Non-pigmented ciliary epithelial cell (primary cell): ENCODE results near the gene OSTN.
"Not testable (repeated sequence)": the region's sequence is repeated elsewhere in the genome, so short reads cannot be mapped to it uniquely, and the experiment has no call there.

Experiments
- DNase-seq: peaks from one replicate; pipeline ENCODE4 v3.0.0-alpha.2; 2010; ENCODE audit warnings: low read depth

Gene OSTN

GRCh38 chr3:191235331-191236314, 36.6 kb downstream of the OSTN start:
- DNase-seq = no peak

DNA sequence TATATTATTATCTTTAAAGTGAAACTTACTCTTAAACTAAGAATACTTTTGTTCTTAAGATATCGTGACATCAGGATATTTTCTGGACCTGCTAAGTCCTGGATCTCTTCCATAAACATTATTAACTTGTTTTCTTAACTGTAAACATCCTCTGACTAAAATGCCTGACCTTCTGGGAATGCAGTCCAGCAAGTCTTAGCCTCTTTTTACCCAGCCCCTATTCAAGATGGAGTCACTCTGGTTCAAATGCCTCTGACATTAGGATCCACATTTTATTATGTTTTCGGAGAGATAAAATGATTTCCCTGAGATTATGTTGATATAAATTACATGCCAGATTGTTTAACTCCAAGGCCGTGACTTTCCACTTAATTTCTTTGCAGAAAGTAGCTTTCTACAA, 37.6 kb downstream of the OSTN start:
- no peak for DNase-seq

- no peak for DNase-seq
These were observed 38.2 kb downstream of the OSTN start for GRCh38 chr3:191237047-191237882.

DNA sequence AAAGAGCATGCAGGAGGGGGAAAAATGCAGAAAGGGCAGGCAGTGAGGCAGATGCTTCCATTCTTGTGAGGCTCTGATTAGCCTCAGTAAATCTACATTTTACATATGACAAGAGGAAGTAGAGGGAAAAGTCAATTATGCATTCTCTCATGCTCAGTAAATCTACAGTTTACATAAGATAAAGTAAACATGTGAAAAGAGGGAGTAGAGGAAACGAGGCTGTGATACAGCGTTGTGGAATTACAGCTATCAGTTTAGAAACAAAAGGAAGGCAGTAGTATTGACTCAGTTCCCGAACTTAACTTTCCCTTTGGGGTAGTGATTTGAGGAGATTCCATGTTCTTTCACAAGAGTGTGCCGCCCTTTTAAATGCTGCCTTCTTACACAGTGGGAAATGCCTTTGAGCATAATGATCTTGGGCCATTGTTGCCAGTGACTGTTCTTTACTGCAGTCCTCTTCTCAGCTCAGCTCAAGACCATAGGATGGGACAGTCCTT, 39.3 kb downstream of the OSTN start:
- DNase-seq = peak; percentile 47

GRCh38 chr3:191239407-191240031, 40.5 kb downstream of the OSTN start:
- no peak for DNase-seq

DNA sequence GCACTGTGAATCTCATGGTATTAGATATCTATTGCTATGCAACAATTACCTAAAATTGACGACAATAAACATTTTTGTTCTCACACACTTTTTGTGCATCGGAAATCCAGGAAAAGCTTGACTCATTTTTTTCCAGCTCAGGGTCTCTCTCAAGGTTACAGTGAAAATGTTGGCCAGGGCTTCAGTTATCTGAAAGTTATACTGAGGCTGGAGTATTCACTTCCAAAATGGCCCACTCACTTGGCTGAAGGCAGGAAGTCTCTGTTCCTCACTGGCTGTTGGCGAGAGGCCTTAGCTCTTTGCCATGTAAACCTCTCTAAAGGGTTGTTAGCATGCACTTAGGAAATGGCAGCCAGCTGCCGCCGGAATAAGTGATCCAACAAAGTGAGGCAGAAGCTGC, 41.4 kb downstream of the OSTN start:
- no peak for DNase-seq

DNA sequence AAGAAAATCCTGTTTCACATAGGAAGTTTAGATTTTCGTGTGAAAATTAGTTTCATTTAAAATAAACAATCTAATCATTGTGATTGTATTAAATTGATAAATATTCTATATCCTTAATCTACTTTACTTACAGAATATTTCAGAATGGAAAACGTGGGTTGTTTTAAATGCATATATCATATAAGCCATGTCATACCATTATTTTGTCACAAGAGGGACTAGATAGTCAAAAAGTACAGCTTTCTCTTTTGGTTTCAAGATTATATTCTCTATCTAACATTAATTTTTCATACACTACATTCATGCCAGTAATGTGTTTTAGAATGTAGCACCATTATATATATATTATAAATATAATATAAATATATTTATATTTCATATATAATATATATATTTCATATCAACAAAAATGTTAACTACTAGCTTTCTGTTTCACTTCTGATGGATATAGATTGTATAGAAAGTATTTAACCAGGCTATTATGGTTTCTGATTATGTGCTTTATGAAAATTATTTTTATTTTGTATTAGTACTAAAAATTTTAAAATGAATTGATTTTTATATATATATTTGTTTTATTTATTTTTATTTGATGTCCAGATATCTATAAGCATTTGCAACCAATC, 45.3 kb downstream of the OSTN start:
- DNase-seq = no peak

DNA sequence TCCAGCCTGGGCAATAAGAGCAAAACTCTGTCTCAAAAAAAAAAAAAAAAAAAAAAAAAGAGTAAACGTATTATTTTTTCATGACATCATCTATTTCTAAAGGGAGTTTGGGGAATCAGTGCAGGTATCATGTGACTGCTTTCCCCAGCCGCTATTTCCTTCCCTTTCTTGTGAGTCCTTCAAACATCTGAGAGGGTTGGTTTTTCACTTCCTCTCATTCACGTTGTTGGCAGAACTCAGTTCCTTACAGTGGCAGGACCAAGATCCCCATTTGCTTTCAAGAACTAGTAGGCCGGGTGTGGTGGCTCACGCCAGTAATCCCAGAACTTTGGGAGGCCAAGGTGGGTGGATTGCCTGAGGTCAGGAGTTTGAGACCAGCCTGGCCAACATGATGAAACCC, 47.0 kb downstream of the OSTN start:
- not testable (repeated sequence) for DNase-seq

DNA sequence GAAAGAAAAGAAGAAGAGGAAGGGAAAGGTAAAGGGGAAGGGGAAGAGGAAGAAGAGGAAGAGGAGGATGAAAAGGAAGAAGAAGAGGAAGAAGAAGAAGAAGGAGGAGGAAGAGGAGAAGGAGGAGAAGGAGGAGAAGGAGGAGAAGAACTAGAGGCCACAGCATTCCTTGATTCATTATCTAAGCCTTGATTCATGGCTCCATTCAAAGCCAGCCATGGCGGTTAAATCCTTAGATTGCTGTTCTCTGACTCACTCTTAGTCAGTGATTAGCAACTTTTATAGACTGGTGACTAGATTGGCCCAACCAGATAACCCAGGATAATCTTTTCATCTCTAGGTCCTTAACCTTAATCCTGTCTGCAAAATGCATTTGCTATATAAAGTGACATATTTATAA, 47.6 kb downstream of the OSTN start:
- peak; percentile 57 for DNase-seq

- DNase-seq = no peak
These were observed 54.2 kb downstream of the OSTN start for GRCh38 chr3:191253089-191253799.

DNA sequence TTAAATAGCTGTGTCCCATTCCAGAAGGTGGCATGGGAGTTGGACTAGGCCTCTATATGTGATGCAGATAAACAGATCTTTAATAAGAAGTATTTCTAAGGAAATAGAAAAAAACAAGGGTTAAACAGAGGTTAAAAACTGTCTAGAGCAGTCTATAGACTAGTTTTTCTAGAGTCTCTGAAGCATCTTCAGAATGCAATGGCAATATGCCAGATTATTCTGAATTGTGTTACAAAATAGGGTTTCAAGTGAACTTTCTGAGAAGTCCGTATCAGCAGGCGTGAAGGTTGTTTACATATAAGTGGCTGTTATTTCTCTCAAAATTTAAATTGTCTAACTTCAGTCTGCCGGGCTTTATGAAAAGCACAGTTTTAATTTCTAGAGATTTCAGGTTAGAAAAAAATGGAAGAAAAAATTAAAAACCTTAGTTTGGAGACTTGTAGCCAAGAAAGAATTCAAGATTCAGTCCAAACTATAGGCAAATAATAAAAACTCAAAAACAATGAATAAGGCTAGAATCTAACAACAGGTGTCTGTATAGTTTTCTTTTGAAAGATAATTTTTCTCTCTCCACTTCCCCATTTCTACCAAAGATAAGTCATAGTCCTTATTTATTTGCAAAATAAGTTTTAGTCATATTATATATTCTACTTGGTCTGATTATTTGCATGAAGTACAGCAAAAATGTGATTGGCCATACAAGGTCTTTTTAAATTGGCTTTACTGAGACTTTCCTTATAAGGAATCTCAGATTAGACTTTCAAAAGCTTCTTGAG, 55.2 kb downstream of the OSTN start:
- DNase-seq = no peak

- DNase-seq = no peak
These were observed 56.1 kb downstream of the OSTN start for GRCh38 chr3:191255156-191255555.

DNA sequence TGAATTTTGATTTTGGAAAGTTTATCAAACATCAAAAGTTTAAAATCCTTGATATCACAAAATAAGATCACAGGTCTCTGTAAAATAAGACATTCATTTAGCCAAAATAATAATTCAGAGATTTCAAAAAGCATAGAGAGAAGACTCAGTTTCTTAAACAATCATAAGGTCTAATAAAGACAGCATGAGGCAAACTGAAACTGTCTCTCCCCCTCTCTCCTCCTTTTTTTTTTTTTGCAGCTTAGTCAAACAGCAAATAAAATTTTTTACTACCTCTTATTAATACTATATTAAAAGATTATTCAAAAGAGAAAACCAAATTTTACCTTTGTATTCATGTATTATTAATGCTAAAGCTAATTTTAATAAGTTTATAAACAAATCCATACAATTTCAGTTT, 57.4 kb downstream of the OSTN start:
- no peak for DNase-seq

DNA sequence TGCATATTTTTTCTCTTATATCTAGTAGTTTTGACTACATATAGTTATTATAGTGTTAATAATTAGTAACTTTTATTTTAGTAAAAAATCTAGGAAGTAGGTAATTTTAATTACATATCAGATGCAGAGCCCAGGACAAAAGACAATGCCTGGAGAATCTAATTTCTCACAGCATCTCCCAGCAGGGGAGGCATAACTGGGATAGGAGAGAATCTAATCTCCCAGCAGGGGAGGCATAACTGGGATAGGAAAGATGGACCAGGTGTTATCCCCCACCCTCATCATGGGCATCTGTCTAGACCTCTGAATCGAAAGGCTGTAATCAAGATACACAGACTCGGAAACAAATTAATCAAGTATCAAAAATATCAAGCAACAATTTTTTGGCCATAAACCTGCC, 58.2 kb downstream of the OSTN start:
- DNase-seq = no peak

GRCh38 chr3:191259486-191259885, 60.4 kb downstream of the OSTN start:
- DNase-seq = no peak

DNA sequence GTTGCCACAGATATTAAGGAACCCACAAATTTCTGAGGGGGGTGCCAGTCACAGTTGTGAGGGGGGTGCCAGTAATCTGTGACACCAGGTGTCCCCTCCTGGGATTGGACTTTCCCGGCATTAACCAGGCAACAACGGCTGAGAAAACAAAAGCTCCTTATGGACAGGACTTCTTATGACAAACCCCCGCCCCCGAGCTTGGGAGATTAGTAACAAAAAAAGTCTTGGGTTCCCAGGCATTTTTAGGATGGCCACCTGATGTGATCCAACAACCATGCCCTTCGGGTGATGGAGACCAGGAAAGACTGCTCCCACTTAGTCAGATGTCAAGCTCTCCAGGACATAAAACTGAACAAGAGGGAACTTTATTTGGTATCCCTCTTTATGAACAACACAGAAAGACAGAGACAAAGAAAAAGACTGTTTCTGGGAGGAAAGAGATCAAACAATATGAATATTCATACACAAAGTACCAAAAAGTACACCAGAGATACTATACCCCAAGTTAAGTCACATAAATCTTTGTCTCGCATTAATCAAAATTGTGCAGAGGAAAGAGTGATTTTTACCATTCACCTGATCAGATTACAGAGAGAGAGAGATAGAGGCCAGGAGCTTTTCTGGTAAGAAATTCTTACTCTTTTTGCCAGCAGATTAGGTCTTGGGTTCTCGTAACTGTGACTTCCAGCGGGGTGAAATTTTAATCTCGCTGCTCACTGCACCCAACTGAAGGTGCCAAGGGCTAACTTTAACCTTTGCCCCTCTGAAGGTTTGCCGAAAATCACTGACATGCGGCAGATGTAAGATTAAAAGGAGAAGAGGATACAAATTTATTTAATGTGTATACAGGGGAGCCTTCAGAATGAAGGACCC, 61.6 kb downstream of the OSTN start:
- DNase-seq = no peak

- no peak for DNase-seq
These were observed 62.2 kb downstream of the OSTN start for GRCh38 chr3:191261304-191261638.

- DNase-seq = no peak
These were observed 63.6 kb downstream of the OSTN start for GRCh38 chr3:191262650-191263049.

- DNase-seq = no peak
These were observed 64.3 kb downstream of the OSTN start for GRCh38 chr3:191263365-191263764.

- DNase-seq = no peak
These were observed 64.8 kb downstream of the OSTN start for GRCh38 chr3:191263850-191264249.
